Tibial nerve (tissue), 4 donors: ENCODE data around the gene ERICH6.

Experiments used
- CTCF ChIP-seq, 5 experiments: fragments of 200-600 bp in 3 of 5; fragments of 450-650 bp in 2 of 5; sonication (generic) in 3 of 5; IDR thresholded peaks; one replicate each; pipeline ENCODE4 v1.5.1; 2016 to 2019; ENCODE audit warnings: antibody characterized with exemption in 5 of 5, mild to moderate bottlenecking in 3 of 5, moderate library complexity in 2 of 5
- EP300 ChIP-seq, 2 donors: sonication (generic); formaldehyde crosslinking; IDR thresholded peaks; one replicate each; pipeline ENCODE4 v1.6.1; 2017; ENCODE audit warnings: antibody characterized with exemption in 2 of 2, mild to moderate bottlenecking in 1 of 2
- POLR2A ChIP-seq, 2 donors: fragments of 450-650 bp; IDR thresholded peaks; one replicate each; pipeline ENCODE4 v1.6.1; 2017; ENCODE audit warnings: antibody characterized with exemption in 2 of 2, mild to moderate bottlenecking in 2 of 2, moderate library complexity in 2 of 2

GRCh38 chr3:150626148-150626930 is 77.4 kb downstream of the ERICH6 start:
- TF ChIP-seq CTCF (IDR thresholded peaks at IDR 0.05) = no peak
- no peak for TF ChIP-seq POLR2A (IDR thresholded peaks at IDR 0.05)
- no peak for TF ChIP-seq EP300 (IDR thresholded peaks at IDR 0.05)
